ENCODE data around the gene CDH4.
"Not testable (repeated sequence)": the region's sequence is repeated elsewhere in the genome, so short reads cannot be mapped to it uniquely, and the experiment has no call there.

CDH4 gene

DNA sequence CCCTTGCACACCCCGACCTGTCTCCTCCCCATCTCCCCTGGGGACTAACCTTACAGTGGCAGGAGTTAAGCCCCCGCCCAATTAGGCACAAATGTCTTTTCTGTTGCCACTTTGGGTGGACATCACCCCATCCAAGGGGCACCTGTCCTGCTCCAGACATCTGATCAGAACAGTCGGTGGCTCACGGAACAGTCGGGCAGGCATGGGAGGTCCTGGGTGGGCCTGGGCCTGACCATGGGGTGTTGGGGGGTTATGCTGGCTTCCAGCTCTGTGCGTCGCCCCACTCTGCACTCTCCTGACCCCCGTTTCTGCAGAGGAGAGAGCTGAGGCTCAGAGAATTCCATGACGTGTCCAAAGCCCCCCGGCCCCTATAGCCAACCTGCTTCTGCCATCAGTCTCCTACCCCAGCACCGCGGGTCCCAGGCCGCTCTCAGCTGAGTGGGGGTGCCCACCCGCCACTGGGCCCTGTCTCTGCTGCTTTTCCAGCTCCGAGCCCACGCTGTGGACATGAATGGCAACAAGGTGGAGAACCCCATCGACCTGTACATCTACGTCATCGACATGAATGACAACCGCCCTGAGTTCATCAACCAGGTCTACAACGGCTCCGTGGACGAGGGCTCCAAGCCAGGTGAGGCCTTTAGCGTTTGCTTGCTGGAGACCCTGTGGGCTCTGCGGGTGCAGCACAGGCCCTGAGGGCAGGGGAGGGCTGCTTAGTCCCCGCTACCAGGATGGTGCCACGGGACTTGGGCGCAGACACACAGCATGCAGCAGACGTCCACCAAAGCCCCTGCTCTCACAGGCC lies 600.4 kb downstream of the CDH4 start:
- no peak for DNase-seq

DNA sequence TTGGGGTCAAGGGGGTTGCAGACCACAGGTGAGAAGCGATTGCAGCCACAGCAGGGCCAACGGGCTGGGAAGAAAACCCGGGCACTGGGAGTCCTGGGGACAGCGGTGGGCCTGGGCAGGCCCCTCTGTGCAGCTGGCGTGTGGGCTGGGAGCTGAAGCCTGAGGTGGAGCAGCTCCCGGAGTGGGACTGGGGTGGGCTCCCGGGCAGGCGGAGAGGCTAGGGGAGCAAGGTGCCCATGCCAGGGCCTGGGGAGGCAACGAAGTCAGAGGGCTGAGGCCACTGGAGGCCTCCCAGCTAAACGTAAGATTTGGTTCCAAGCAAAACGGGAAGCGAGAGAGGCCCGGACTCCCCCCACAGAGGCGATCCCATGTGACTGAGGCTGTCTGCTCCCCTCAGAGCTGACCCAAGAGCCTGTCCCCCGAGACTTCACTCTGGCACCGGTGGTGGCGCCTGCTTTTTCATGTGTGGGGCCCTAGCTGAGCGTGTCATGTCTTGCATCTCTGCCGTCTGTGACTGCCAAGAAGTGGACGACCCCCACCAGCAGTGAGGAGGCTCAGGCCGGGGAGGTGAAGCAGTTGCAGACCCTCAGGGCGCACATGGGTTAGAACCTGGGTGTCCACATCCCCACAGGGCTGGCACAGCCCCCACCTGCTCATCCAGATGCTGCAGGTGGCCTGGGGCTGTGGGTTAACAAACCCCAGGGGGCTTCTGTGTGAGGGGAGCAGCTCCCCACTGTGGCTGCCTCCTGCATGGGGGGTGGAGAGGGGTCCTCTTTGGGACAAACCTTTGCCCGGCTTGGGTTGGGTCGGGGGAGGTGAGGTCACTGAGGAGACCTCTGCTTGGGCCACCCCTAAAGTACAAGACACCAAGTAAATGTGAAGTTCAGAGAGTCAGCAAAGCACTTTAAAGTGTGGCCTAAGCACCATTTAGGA lies 601.3 kb downstream of the CDH4 start:
- DNase-seq, result no peak

DNA sequence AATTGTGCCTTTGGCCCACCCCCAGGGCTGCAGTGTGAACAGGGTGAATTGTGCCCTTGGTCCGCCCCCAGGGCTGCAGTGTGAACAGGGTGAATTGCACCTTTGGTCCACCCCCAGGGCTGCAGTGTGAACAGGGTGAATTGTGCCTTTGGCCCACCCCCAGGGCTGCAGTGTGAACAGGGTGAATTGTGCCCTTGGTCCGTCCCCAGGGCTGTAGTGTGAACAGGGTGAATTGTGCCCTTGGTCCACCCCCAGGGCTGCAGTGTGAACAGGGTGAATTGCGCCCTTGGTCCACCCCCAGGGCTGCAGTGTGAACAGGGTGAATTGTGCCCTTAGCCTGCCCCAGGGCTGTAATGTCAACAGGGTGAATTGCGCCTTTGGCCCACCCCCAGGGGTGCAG lies 602.5 kb downstream of the CDH4 start:
- not testable (repeated sequence) for DNase-seq

- DNase-seq, result no peak
Observed at GRCh38 chr20:61855286-61855685, 603.2 kb downstream of the CDH4 start.

GRCh38 chr20:61856626-61857413 lies 604.8 kb downstream of the CDH4 start:
- no peak for DNase-seq

DNA sequence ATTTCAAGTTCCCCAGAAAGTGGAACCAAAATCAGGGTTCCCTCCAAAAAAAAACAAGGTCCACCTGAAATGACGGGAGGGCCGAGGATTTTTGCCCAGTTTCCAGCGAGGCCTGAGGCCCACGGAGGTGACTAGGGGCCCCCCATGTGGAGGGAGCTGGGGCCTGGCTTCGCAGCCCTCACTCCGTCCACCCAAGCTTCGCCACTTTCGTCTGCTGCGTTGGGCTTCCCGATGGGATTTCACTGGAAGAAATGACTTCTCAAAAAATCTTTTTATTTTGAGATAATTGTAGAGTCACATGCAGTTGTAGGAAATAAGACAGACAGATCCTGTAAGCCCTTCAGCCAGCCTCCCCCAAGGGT lies 605.3 kb downstream of the CDH4 start:
- DNase-seq, result no peak

DNA sequence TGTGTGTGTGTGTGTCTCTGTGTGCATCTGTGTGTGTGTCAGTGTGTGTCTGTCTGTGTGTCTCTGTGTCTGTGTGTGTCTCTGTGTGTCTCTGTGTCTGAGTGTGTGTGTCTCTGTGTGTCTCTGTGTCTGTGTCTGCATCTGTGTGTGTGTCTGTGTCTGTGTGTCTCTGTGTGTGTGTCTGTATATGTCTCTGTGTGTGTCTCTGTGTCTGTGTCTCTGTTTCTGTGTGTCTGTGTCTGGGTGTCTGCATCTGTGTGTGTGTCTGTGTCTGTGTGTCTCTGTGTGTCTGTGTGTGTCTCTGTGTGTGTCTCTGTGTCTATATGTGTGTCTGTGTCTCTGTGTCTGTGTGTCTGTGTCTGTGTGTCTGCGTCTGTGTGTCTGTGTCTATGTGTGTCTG lies 605.8 kb downstream of the CDH4 start:
- DNase-seq, result no peak

DNA sequence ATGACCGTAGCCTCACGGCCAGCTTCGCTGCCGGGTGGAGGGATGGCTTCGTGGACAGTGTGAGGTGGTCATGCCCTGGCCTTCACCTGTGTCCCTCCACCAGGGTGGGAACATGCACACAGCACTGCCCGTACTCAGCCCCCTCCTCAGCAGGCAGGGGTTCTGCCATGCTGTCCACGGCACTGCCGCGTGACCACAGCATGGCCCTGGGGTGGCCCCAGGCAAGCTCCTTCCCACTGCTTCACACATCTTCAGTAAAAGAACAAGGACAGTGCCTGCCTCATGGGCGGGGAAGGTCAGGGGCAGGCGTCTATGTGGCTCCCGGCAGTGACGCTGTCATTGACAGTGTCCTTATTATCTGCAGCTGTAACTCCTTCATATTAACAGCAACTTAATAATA lies 607.7 kb downstream of the CDH4 start:
- no peak for DNase-seq

GRCh38 chr20:61860260-61860987 lies 608.4 kb downstream of the CDH4 start:
- DNase-seq, result no peak

- DNase-seq, result no peak
Observed at GRCh38 chr20:61861054-61861841, 609.2 kb downstream of the CDH4 start.

- no peak for DNase-seq
Observed at GRCh38 chr20:61861858-61862257, 609.8 kb downstream of the CDH4 start.

GRCh38 chr20:61862881-61863280 lies 610.8 kb downstream of the CDH4 start:
- DNase-seq, result no peak

- no peak for DNase-seq
Observed at GRCh38 chr20:61864481-61864880, 612.4 kb downstream of the CDH4 start.

DNA sequence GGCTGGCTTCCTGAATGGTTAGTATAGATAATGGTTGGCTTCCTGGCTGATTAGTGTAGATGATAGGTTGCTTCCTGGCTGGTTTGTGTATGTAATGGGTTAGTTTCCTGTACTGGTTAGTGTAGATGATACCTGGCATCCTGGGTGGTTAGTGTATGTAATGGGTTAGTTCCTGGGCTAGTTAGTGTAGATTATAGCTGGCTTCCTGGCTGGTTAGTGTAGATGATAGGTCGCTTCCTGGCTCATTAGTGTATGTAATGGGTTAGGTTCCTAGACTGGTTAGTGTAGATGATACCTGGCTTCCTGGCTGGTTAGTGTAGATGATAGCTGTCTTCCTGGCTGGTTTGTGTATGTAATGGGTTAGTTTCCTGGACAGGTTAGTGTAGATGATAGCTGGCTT lies 613.3 kb downstream of the CDH4 start:
- DNase-seq, result no peak

- DNase-seq, result no peak
Observed at GRCh38 chr20:61866165-61866564, 614.1 kb downstream of the CDH4 start.

DNA sequence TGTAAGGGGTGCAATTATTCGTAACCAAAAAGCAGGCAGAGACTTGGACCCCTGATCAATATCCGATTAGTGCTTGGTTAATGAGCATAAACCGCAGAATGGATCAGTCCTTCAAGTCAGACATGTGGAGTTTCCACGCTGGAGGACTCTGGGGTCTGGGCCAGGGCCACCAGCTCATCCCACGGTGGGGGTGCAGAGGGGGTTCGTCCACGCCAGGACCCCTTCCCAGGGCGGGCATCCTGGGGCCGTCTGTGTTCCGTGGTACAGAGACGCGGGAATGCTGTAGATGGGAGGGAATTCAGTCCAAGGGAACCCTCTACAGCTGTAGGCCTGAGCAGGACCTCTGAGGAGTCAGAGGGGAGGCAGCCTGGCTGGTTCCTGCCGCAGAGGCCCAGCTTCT lies 615.9 kb downstream of the CDH4 start:
- DNase-seq, result no peak

GRCh38 chr20:61868466-61869090 lies 616.5 kb downstream of the CDH4 start:
- no peak for DNase-seq

DNA sequence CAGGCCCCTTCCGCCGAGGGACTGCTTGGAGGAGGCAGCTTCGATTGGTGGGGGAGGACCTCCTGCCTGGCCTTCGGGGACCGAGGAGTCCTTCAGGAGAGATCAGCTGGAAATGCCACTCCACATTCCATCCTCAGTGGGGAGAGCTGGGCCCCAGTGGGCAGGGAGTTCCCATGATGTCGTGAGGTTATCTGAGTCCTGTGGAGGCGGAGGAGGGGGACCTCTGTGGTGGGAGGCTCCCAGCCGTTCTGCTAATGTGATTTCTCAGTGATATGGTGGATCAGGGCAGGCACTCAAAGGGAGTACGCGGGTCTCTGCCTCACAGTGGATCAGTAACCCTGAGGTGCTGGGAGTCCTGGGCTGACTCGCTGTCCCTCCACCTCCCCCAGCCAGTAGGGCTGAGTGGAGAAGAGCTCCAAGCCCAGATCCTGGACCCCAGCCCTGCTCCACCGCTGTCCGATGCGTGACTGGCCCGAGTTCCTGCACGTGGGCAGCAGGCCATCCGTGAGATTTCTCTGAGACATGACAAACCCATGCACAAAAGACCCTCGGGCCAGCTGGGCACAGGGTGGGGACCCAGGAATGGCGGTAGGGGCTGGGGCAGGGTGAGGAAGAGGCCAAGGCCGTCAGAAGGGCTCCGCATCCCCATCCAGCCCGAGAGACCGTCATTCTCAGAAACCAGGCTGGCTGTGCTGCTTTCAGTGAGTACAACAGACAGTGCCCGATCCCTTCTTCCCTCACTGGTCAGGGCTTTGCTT lies 617.9 kb downstream of the CDH4 start:
- DNase-seq, result no peak

DNA sequence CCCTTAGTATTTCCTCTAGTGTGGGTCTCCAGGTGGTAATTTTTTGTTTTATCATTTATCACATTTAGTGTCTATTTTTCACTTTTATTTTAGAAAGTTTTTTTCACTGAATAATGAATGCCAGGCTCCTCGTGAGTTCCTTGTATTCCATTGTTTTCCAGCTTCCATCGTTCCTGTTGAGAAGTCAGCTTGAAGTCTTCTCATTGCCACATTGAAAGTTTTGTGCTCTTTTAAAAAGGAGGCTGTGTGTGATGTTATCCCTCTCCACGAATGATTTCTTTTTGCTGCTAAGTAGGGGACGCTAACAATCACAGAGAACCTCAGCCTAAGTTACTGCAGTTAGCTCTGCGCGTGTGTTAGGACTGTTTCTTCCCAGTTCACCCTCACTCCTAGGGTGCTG lies 619.1 kb downstream of the CDH4 start:
- no peak for DNase-seq

GRCh38 chr20:61871913-61872312 lies 619.9 kb downstream of the CDH4 start:
- no peak for DNase-seq

All from inflammatory macrophage (primary cell).